H1 (cell line): Measurements from ENCODE around the gene RAD23B. TPM values are rescaled to one million over a fixed set of nuclear protein-coding genes. Genes with fewer than 3 reads are reported as not detected.

Experiments
- CTCF ChIA-PET: fragments of 300-600 bp; sonication (Branson Sonifier 250); formaldehyde crosslinking; loops from one replicate; lab custom pipeline; 2021; ENCODE audit not compliant: partially characterized antibody; lab: Charles Lee
- POLR2A ChIA-PET: fragments of 300-600 bp; sonication (Branson Sonifier 250); formaldehyde crosslinking; loops from one replicate; lab custom pipeline; 2021; ENCODE audit warnings: inconsistent platforms; ENCODE audit not compliant: partially characterized antibody; lab: Charles Lee
- DNase-seq, 2 experiments: peaks; one replicate each; pipeline versions ENCODE4 v3.0.0 to v3.0.0-alpha.2; 2010 to 2022; ENCODE audit warnings: low spot score in 2 of 2, low read depth in 1 of 2, mixed read lengths in 1 of 2
- FAIRE-seq: peaks from 2 replicates; lab custom pipeline; 2011; peaks lifted over from hg19 to GRCh38; lab: Jason Lieb, UNC
- H2AFZ ChIP-seq: 2 replicates; pipeline ENCODE4 v1.8.1; 2012; ENCODE audit warnings: low read length, inconsistent platforms
- H2AK5ac ChIP-seq: 2 replicates; pipeline ENCODE4 v1.6.1; 2013; ENCODE audit warnings: low read depth, low read length
- H2BK120ac ChIP-seq: replicated peaks from 2 replicates; pipeline ENCODE3; 2013; ENCODE audit warnings: low read depth, low read length, inconsistent platforms
- H2BK12ac ChIP-seq: 2 replicates; pipeline ENCODE4 v1.6.1; 2013; ENCODE audit warnings: low read depth, low read length
- H2BK15ac ChIP-seq: 2 replicates; pipeline ENCODE4 v1.6.1; 2013; ENCODE audit warnings: low read length
- H2BK20ac ChIP-seq: 2 replicates; pipeline ENCODE4 v1.6.1; 2013; ENCODE audit warnings: low read length
- H2BK5ac ChIP-seq: 2 replicates; pipeline ENCODE4 v1.6.1; 2013; ENCODE audit warnings: low read depth, low read length
- H3K14ac ChIP-seq: 2 replicates; pipeline ENCODE4 v1.6.1; 2013; ENCODE audit warnings: inconsistent platforms; ENCODE audit not compliant: insufficient read length
- H3K18ac ChIP-seq: 2 replicates; pipeline ENCODE4 v1.6.1; 2013; ENCODE audit warnings: low read length; ENCODE audit errors: extremely low read depth
- H3K23ac ChIP-seq: 2 replicates; pipeline ENCODE4 v1.6.1; 2013; ENCODE audit warnings: inconsistent platforms; ENCODE audit not compliant: insufficient read length
- H3K23me2 ChIP-seq: 2 replicates; pipeline ENCODE4 v1.6.1; 2013; ENCODE audit warnings: low read depth, low read length
- H3K27ac ChIP-seq: 2 replicates; pipeline ENCODE4 v1.6.1; 2011; ENCODE audit warnings: low read depth, low read length, inconsistent platforms
- H3K27me3 ChIP-seq, 4 experiments: replicated peaks in 1 of 4; 1 replicate in 1 of 4; 2 replicates in 3 of 4; pipeline versions ENCODE4 v1.6.1 to v1.8.1; 2011 to 2013; ENCODE audit warnings: low read length in 3 of 4, mild to moderate bottlenecking in 3 of 4, inconsistent platforms in 2 of 4, mixed read lengths in 2 of 4, moderate library complexity in 1 of 4; ENCODE audit not compliant: control insufficient read depth in 3 of 4, insufficient read depth in 3 of 4; ENCODE audit errors: extremely low read depth in 1 of 4
- H3K36me3 ChIP-seq, 4 experiments: 2 replicates each; pipeline versions ENCODE4 v1.6.1 to v1.8.1; 2011 to 2013; ENCODE audit warnings: mild to moderate bottlenecking in 4 of 4, low read length in 3 of 4, moderate library complexity in 2 of 4, control low read depth in 1 of 4, inconsistent platforms in 1 of 4; ENCODE audit not compliant: insufficient read depth in 4 of 4, control insufficient read depth in 2 of 4
- H3K4ac ChIP-seq: replicated peaks from 2 replicates; pipeline ENCODE3; 2013; ENCODE audit warnings: low read length, low read depth, mixed read lengths, inconsistent platforms; ENCODE audit not compliant: insufficient read length
- H3K4me1 ChIP-seq, 4 experiments: replicated peaks in 1 of 4; 1 replicate in 1 of 4; 2 replicates in 3 of 4; pipeline versions ENCODE4 v1.6.1 to v1.8.1; 2011 to 2013; ENCODE audit warnings: low read length in 3 of 4, inconsistent platforms in 2 of 4, mixed read lengths in 1 of 4; ENCODE audit not compliant: insufficient read depth in 4 of 4, control insufficient read depth in 3 of 4
- H3K4me2 ChIP-seq, 2 experiments: 2 replicates each; pipeline versions ENCODE4 v1.6.1 to v1.8.1; 2011 to 2013; ENCODE audit warnings: low read depth in 2 of 2, low read length in 2 of 2, control low read depth in 1 of 2, inconsistent platforms in 1 of 2, mild to moderate bottlenecking in 1 of 2; ENCODE audit not compliant: insufficient read depth in 1 of 2
- H3K4me3 ChIP-seq, 4 experiments: fragments of 200-600, 300-600 bp in 1 of 4; sonication (generic), shearing (Covaris generic), sonication (Bioruptor Twin) in 1 of 4; 2 replicates each; pipeline versions ENCODE4 v1.5.1 to v1.8.1; 2011 to 2016; ENCODE audit warnings: low read length in 4 of 4, low read depth in 3 of 4, control low read depth in 2 of 4, inconsistent platforms in 2 of 4, mild to moderate bottlenecking in 2 of 4, mixed read lengths in 1 of 4, moderate library complexity in 1 of 4; ENCODE audit not compliant: insufficient read depth in 2 of 4; ENCODE audit errors: extremely low read depth in 1 of 4
- H3K56ac ChIP-seq: replicated peaks from 2 replicates; pipeline ENCODE3; 2013; ENCODE audit warnings: low read depth, mild to moderate bottlenecking, mixed read lengths, low read length, inconsistent platforms; ENCODE audit not compliant: insufficient read length
- H3K79me1 ChIP-seq: 2 replicates; pipeline ENCODE4 v1.6.1; 2013; ENCODE audit warnings: low read depth, low read length, control low read depth
- H3K79me2 ChIP-seq, 2 experiments: 2 replicates each; pipeline versions ENCODE4 v1.6.1 to v1.8.1; 2012 to 2013; ENCODE audit warnings: low read length in 2 of 2, mild to moderate bottlenecking in 2 of 2, inconsistent platforms in 1 of 2; ENCODE audit not compliant: insufficient read depth in 2 of 2, control insufficient read depth in 1 of 2
- H3K9ac ChIP-seq, 4 experiments: replicated peaks in 1 of 4; 1 replicate in 1 of 4; 2 replicates in 3 of 4; pipeline versions ENCODE4 v1.6.1 to v1.8.1; 2011 to 2013; ENCODE audit warnings: low read depth in 3 of 4, low read length in 3 of 4, control low read depth in 2 of 4, mild to moderate bottlenecking in 2 of 4, moderate library complexity in 2 of 4, inconsistent platforms in 1 of 4; ENCODE audit errors: extremely low read depth in 1 of 4
- H3K9me3 ChIP-seq, 2 experiments: 2 replicates each; pipeline versions ENCODE4 v1.6.1 to v1.8.1; 2012 to 2013; ENCODE audit warnings: mild to moderate bottlenecking in 2 of 2, moderate library complexity in 2 of 2, control low read depth in 1 of 2, inconsistent platforms in 1 of 2, low read depth in 1 of 2, low read length in 1 of 2, mixed read lengths in 1 of 2; ENCODE audit not compliant: insufficient read depth in 2 of 2
- H4K20me1 ChIP-seq, 2 experiments: replicated peaks in 1 of 2; 2 replicates each; pipeline versions ENCODE3 to v1.8.1; 2011 to 2013; ENCODE audit warnings: inconsistent platforms in 2 of 2, low read length in 2 of 2, mild to moderate bottlenecking in 1 of 2; ENCODE audit not compliant: insufficient read depth in 2 of 2, control insufficient read depth in 1 of 2
- H4K5ac ChIP-seq: 2 replicates; pipeline ENCODE4 v1.6.1; 2013; ENCODE audit warnings: low read length, low read depth, mixed read lengths, inconsistent platforms; ENCODE audit not compliant: insufficient read length
- H4K8ac ChIP-seq: 2 replicates; pipeline ENCODE4 v1.8.0; 2013; ENCODE audit warnings: mild to moderate bottlenecking, moderate library complexity, low read length, inconsistent platforms; ENCODE audit not compliant: insufficient read depth; ENCODE audit errors: extremely low read depth
- H4K91ac ChIP-seq: replicated peaks from 2 replicates; pipeline ENCODE3; 2013; ENCODE audit warnings: low read length, mixed read lengths, inconsistent platforms; ENCODE audit not compliant: insufficient read length
- EGR1 ChIP-seq: IDR thresholded peaks from 2 replicates; pipeline ENCODE4 v1.6.1; 2011; ENCODE audit warnings: low read depth, low read length, borderline replicate concordance
- EP300 ChIP-seq, 2 experiments: IDR thresholded peaks; 1 replicate in 1 of 2; 2 replicates in 1 of 2; pipeline ENCODE4 v1.6.1; 2011 to 2012; ENCODE audit warnings: low read depth in 2 of 2, low read length in 2 of 2, mild to moderate bottlenecking in 2 of 2, borderline replicate concordance in 1 of 2, inconsistent platforms in 1 of 2, moderate library complexity in 1 of 2
- EZH2 ChIP-seq: fragments of 200-600 bp; sonication (generic); IDR thresholded peaks from 2 replicates; pipeline ENCODE4 v1.7.1; 2012; ENCODE audit warnings: low read depth, mild to moderate bottlenecking, moderate library complexity, low read length, inconsistent platforms; ENCODE audit not compliant: severe bottlenecking
- GABPA ChIP-seq: IDR thresholded peaks from 2 replicates; pipeline ENCODE4 v1.6.1; 2011; ENCODE audit warnings: mild to moderate bottlenecking, low read length, moderate library complexity, borderline replicate concordance; ENCODE audit not compliant: insufficient read depth
- MAFK ChIP-seq: IDR thresholded peaks from 2 replicates; pipeline ENCODE4 v1.6.1; 2012; ENCODE audit warnings: low read depth, mild to moderate bottlenecking, improper control_type of control experiment, low read length
- RBBP5 ChIP-seq: IDR thresholded peaks from 2 replicates; pipeline ENCODE4 v1.7.1; 2012; ENCODE audit warnings: low read depth, mild to moderate bottlenecking, inconsistent platforms, low read length, moderate library complexity, borderline replicate concordance
- RNF2 ChIP-seq: fragments of 200-900, 300-1000 bp; sonication (generic); IDR thresholded peaks from 2 replicates; pipeline ENCODE4 v1.7.1; 2016; ENCODE audit warnings: borderline replicate concordance, low read depth, mild to moderate bottlenecking, antibody characterized with exemption, low read length; ENCODE audit not compliant: poor library complexity, severe bottlenecking; ENCODE audit errors: missing control alignments
- SP4 ChIP-seq: IDR thresholded peaks from 2 replicates; pipeline ENCODE4 v1.6.1; 2012; ENCODE audit warnings: low read length, inconsistent platforms
- TCF12 ChIP-seq: IDR thresholded peaks from 2 replicates; pipeline ENCODE4 v1.6.1; 2011; ENCODE audit warnings: low read depth, mild to moderate bottlenecking, low read length
- ZNF274 ChIP-seq: IDR thresholded peaks from 2 replicates; pipeline ENCODE4 v1.7.0; 2012; ENCODE audit warnings: low read length, borderline replicate concordance; ENCODE audit errors: extremely low read depth
- WGBS, 2 experiments: shearing (Covaris generic) in 1 of 2; methylation state at CpG; one replicate each; pipeline versions ENCODE4 v1.1.6 to v1.1.7; 2013 to 2015; ENCODE audit warnings: low lambda C conversion rate in 2 of 2, mixed read lengths in 2 of 2, inconsistent platforms in 1 of 2, low coverage in 1 of 2, missing lambda C conversion rate in 1 of 2; ENCODE audit not compliant: insufficient replicate concordance in 2 of 2, insufficient coverage in 1 of 2, insufficient read length in 1 of 2; ENCODE audit errors: extremely low coverage in 1 of 2, missing lambda C conversion rate in 1 of 2; 5-methylcytosine and 5-hydroxymethylcytosine counted together
- polyA plus RNA-seq, 7 experiments: library from polyadenylated mRNA; depleted of rRNA in 3 of 7; stranded (reverse) in 5 of 7; unstranded in 2 of 7; fragments of >200 nt in 5 of 7; fragments of 200-250 nt in 2 of 7; gene quantifications; 1 replicate in 5 of 7; 2 replicates in 1 of 7; 4 replicates in 1 of 7; pipeline versions ENCODE4 v1.2.1 to v1.2.3, GENCODE V29; 2011 to 2013; ENCODE audit warnings: missing spikeins in 2 of 7, mixed read lengths in 2 of 7
- total RNA-seq: library from RNA; stranded (reverse); fragmentation: NEBNext Ultra II Directional; extraction: Animal tissue kit (Norgen Biotek cat#: 25700); gene quantifications from 2 replicates; pipeline ENCODE4 v1.2.1, GENCODE V29; 2021
- TF ChIP-seq, protein P1 (sequence below), 3 experiments: IDR thresholded peaks; 1 replicate in 2 of 3; 2 replicates in 1 of 3; pipeline versions ENCODE4 v1.5.1 to v1.6.1; 2011; ENCODE audit warnings: low read length in 3 of 3, mild to moderate bottlenecking in 3 of 3, inconsistent platforms in 2 of 3, low read depth in 1 of 3, moderate library complexity in 1 of 3; ENCODE audit not compliant: insufficient read depth in 1 of 3; ENCODE audit errors: control extremely low read depth in 1 of 3

Gene RAD23B
- total and polyA plus RNA-seq, 2 of the 8 experiments (the other 6 are each of a cell fraction or from before 2014, with no cell fraction given), result 97.1 to 165 TPM

DNA sequence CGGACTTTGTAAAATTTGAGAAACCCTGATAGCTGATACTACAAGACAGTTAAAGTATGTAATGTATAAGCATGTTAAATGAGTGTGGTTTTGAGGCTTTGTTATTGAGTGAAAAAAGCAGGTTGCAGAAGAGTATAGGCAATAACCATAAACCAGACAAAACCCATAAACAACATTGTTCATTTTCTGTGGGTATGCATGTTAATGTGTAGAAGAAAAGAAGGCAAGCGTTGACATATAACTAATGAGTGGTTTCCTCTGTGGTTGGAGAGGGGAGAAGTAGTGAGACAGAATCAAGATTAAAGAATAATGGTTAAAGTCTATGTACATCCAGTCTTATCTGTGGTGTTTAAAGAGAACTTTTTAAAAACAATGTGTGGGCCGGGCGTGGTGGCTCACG is 26.2 kb downstream of the RAD23B start:
- DNase-seq (no peak), FAIRE-seq (no peak)
- Histone ChIP-seq H4K91ac (no peak overlapping the region), H3K9ac (no peak overlapping the region), H4K5ac (no peak overlapping the region), H3K4me2 (no peak overlapping the region), H2AFZ (no peak overlapping the region), H3K79me2 (peaks cover 0 to 93% of the 10 kb centered on the region in 2 experiments; a peak in 3 of 4 replicates), H3K56ac (no peak overlapping the region), H3K36me3 (peaks cover 7 to 75% (median 40%) of the 10 kb centered on the region in 4 experiments; a peak in 7 of 8 replicates), H3K4me1 (no peaks in the 10 kb centered on the region), H2BK15ac (no peak overlapping the region), H2AK5ac (no peak overlapping the region), H4K20me1 (peaks cover 12 to 13% of the 10 kb centered on the region in 2 experiments), H3K79me1 (no peaks in the 10 kb centered on the region), H3K27ac (no peak overlapping the region), H3K9me3 (no peaks in the 10 kb centered on the region), H2BK120ac (no peak overlapping the region), H2BK12ac (no peak overlapping the region), H3K27me3 (no peaks in the 10 kb centered on the region), H2BK5ac (no peak overlapping the region), H3K23me2 (no peaks in the 10 kb centered on the region), H2BK20ac (no peak overlapping the region), H3K14ac (no peak overlapping the region), H3K23ac (no peak overlapping the region), H4K8ac (no peak overlapping the region), H3K4me3 (no peak overlapping the region), H3K4ac (no peak overlapping the region), H3K18ac (no peak overlapping the region)
- 91% methylated on average over 5 of the region's 5 CpGs; no CpG with 5 or more reads in 1 of the 2 experiments for WGBS, 2 experiments
- POLR2A ChIA-PET, result no interaction called here
- CTCF ChIA-PET, result no interaction called here
- TF ChIP-seq MAFK, result no peak
- TF ChIP-seq, protein P1, sequence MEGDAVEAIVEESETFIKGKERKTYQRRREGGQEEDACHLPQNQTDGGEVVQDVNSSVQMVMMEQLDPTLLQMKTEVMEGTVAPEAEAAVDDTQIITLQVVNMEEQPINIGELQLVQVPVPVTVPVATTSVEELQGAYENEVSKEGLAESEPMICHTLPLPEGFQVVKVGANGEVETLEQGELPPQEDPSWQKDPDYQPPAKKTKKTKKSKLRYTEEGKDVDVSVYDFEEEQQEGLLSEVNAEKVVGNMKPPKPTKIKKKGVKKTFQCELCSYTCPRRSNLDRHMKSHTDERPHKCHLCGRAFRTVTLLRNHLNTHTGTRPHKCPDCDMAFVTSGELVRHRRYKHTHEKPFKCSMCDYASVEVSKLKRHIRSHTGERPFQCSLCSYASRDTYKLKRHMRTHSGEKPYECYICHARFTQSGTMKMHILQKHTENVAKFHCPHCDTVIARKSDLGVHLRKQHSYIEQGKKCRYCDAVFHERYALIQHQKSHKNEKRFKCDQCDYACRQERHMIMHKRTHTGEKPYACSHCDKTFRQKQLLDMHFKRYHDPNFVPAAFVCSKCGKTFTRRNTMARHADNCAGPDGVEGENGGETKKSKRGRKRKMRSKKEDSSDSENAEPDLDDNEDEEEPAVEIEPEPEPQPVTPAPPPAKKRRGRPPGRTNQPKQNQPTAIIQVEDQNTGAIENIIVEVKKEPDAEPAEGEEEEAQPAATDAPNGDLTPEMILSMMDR (IDR thresholded peaks at IDR 0.05; ENCODE audit: control extremely low read depth in 1 of 3, insufficient read depth in 1 of 3, low read depth in 1 of 3, low read length in 3 of 3), result no peak
- TF ChIP-seq GABPA, result no peak
- no peak for TF ChIP-seq EGR1
- no peak for TF ChIP-seq RBBP5
- TF ChIP-seq SP4, result no peak
- no peak for TF ChIP-seq TCF12
- no peak for TF ChIP-seq ZNF274
- no peak for TF ChIP-seq EZH2
- no peak for TF ChIP-seq RNF2
- TF ChIP-seq EP300 (IDR thresholded peaks at IDR 0.05; ENCODE audit: borderline replicate concordance in 1 of 2, low read depth in 2 of 2, low read length in 2 of 2), result no peak
